Ovary (tissue), 3 donors: ENCODE results near the gene DESI2.

Source experiments
- CTCF ChIP-seq, 3 donors: fragments of 450-650 bp in 2 of 3; fragments of 200-600 bp in 1 of 3; IDR thresholded peaks; one replicate each; pipeline versions ENCODE4 v1.5.1 to v1.8.0; 2016 to 2022; ENCODE audit warnings: antibody characterized with exemption in 3 of 3, mild to moderate bottlenecking in 1 of 3
- POLR2A ChIP-seq: fragments of 450-650 bp; IDR thresholded peaks from one replicate; pipeline ENCODE4 v1.6.1; 2017; ENCODE audit warnings: antibody characterized with exemption, mild to moderate bottlenecking, moderate library complexity
- donor health status: DM: no; HTN: no; CAD: no.

- TF ChIP-seq CTCF (IDR thresholded peaks at IDR 0.05) = no peak
- TF ChIP-seq POLR2A = no peak
These were observed 52.6 kb downstream of the DESI2 start for GRCh38 chr1:244705261-244706234.
